Measurements from ENCODE around the gene TLX2. TPM values are rescaled to one million over a fixed set of nuclear protein-coding genes. Genes with fewer than 3 reads are reported as not detected.
A peak's percentile ranks its signal among the peaks of the same experiment; 100 is the strongest.

TLX2 gene
- total and polyA plus RNA-seq, 4 donors, result not detected

DNA sequence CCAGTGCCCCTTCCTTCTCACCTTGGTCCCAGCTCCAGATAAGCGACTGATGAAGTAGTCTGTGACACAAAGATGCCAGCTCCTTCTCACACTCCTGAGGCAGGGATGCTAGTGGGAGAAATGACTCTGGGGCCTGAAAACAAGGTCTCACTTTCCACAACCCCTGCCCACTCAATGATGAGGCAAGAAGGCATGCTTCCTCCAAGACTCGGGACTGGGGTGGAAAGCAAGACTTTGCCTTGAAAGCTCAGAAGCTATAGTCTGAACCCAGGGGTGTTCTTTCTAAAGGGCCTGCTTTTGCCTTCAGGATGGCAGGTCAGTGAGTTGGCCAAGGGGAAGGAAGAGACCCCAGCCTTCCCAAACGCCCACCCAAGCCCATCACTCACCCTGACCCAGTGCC lies 32.8 kb upstream of the TLX2 start:
- Histone ChIP-seq H3K27ac (ENCODE audit: low read depth in 1 of 2, low read length in 2 of 2) (no peak overlapping the region), H3K4me1 (ENCODE audit: control insufficient read depth in 4 of 4, insufficient read depth in 4 of 4, low read length in 3 of 4) (peaks cover 9 to 50% (median 36%) of the 10 kb centered on the region in 4 donors), H3K9me3 (ENCODE audit: control insufficient read depth in 4 of 4, low read length in 3 of 4) (no peaks in the 10 kb centered on the region), H3K4me3 (ENCODE audit: low read depth in 1 of 3, low read length in 3 of 3) (peak overlapping the region; percentile 67 to 95 (median 94)), H3K36me3 (ENCODE audit: control insufficient read depth in 4 of 4, insufficient read depth in 3 of 4, low read depth in 1 of 4, low read length in 3 of 4) (peaks cover 0 to 7% (median 0%) of the 10 kb centered on the region in 4 donors), H3K9ac (ENCODE audit: low read depth in 1 of 2, low read length in 2 of 2) (peak overlapping the region; percentile 7 to 44), H3K27me3 (ENCODE audit: control insufficient read depth in 4 of 4, insufficient read depth in 4 of 4, low read length in 3 of 4) (no peaks in the 10 kb centered on the region)
- WGBS, result 61% methylated on average over 3 of the region's 3 CpGs
- TF ChIP-seq, protein P1, sequence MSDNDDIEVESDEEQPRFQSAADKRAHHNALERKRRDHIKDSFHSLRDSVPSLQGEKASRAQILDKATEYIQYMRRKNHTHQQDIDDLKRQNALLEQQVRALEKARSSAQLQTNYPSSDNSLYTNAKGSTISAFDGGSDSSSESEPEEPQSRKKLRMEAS (IDR thresholded peaks at IDR 0.05), result no peak
- TF ChIP-seq, protein P2, sequence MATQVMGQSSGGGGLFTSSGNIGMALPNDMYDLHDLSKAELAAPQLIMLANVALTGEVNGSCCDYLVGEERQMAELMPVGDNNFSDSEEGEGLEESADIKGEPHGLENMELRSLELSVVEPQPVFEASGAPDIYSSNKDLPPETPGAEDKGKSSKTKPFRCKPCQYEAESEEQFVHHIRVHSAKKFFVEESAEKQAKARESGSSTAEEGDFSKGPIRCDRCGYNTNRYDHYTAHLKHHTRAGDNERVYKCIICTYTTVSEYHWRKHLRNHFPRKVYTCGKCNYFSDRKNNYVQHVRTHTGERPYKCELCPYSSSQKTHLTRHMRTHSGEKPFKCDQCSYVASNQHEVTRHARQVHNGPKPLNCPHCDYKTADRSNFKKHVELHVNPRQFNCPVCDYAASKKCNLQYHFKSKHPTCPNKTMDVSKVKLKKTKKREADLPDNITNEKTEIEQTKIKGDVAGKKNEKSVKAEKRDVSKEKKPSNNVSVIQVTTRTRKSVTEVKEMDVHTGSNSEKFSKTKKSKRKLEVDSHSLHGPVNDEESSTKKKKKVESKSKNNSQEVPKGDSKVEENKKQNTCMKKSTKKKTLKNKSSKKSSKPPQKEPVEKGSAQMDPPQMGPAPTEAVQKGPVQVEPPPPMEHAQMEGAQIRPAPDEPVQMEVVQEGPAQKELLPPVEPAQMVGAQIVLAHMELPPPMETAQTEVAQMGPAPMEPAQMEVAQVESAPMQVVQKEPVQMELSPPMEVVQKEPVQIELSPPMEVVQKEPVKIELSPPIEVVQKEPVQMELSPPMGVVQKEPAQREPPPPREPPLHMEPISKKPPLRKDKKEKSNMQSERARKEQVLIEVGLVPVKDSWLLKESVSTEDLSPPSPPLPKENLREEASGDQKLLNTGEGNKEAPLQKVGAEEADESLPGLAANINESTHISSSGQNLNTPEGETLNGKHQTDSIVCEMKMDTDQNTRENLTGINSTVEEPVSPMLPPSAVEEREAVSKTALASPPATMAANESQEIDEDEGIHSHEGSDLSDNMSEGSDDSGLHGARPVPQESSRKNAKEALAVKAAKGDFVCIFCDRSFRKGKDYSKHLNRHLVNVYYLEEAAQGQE (IDR thresholded peaks at IDR 0.05), result no peak
- TF ChIP-seq SP1 (IDR thresholded peaks at IDR 0.05) (no peak), GABPA (IDR thresholded peaks at IDR 0.05 in 1 of 2, conservative IDR thresholded peaks at IDR 0.05 in 1 of 2) (no peak), JUND (IDR thresholded peaks at IDR 0.05) (no peak), NR2F2 (IDR thresholded peaks at IDR 0.05) (no peak), RAD21 (IDR thresholded peaks at IDR 0.05) (no peak), EGR1 (IDR thresholded peaks at IDR 0.05; ENCODE audit: low read depth in 2 of 2) (no peak), HNF4G (IDR thresholded peaks at IDR 0.05) (no peak), FOXA2 (IDR thresholded peaks at IDR 0.05) (no peak), YY1 (IDR thresholded peaks at IDR 0.05) (no peak), TAF1 (conservative IDR thresholded peaks at IDR 0.05) (no peak), HNF4A (conservative IDR thresholded peaks at IDR 0.05) (no peak), FOXA1 (IDR thresholded peaks at IDR 0.05) (no peak), RXRA (IDR thresholded peaks at IDR 0.05) (no peak)
- TF ChIP-seq, protein P3, sequence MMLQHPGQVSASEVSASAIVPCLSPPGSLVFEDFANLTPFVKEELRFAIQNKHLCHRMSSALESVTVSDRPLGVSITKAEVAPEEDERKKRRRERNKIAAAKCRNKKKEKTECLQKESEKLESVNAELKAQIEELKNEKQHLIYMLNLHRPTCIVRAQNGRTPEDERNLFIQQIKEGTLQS (IDR thresholded peaks at IDR 0.05), result no peak
- TF ChIP-seq, protein P4, sequence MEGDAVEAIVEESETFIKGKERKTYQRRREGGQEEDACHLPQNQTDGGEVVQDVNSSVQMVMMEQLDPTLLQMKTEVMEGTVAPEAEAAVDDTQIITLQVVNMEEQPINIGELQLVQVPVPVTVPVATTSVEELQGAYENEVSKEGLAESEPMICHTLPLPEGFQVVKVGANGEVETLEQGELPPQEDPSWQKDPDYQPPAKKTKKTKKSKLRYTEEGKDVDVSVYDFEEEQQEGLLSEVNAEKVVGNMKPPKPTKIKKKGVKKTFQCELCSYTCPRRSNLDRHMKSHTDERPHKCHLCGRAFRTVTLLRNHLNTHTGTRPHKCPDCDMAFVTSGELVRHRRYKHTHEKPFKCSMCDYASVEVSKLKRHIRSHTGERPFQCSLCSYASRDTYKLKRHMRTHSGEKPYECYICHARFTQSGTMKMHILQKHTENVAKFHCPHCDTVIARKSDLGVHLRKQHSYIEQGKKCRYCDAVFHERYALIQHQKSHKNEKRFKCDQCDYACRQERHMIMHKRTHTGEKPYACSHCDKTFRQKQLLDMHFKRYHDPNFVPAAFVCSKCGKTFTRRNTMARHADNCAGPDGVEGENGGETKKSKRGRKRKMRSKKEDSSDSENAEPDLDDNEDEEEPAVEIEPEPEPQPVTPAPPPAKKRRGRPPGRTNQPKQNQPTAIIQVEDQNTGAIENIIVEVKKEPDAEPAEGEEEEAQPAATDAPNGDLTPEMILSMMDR (IDR thresholded peaks at IDR 0.05; ENCODE audit: low read depth, low read length, missing input control), result no peak
- TF ChIP-seq, protein P5, sequence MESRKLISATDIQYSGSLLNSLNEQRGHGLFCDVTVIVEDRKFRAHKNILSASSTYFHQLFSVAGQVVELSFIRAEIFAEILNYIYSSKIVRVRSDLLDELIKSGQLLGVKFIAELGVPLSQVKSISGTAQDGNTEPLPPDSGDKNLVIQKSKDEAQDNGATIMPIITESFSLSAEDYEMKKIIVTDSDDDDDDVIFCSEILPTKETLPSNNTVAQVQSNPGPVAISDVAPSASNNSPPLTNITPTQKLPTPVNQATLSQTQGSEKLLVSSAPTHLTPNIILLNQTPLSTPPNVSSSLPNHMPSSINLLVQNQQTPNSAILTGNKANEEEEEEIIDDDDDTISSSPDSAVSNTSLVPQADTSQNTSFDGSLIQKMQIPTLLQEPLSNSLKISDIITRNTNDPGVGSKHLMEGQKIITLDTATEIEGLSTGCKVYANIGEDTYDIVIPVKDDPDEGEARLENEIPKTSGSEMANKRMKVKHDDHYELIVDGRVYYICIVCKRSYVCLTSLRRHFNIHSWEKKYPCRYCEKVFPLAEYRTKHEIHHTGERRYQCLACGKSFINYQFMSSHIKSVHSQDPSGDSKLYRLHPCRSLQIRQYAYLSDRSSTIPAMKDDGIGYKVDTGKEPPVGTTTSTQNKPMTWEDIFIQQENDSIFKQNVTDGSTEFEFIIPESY (IDR thresholded peaks at IDR 0.05), result no peak
- no peak for DNase-seq (ENCODE audit: low spot score)

All from liver (tissue), 9 donors.